ENCODE measurements around the gene EMC9. TPM values are rescaled to one million over a fixed set of nuclear protein-coding genes. Genes with fewer than 3 reads are reported as not detected.

EMC9 gene
- total and polyA plus RNA-seq, 2 of the 8 experiments (the other 6 are each of a cell fraction or from before 2014, with no cell fraction given): 38.4 to 47.2 TPM

- TF ChIP-seq RNF2 (IDR thresholded peaks at IDR 0.05; ENCODE audit: borderline replicate concordance, low read depth, low read length, missing control alignments, poor library complexity, severe bottlenecking) (no peak), KDM4A (IDR thresholded peaks at IDR 0.05; ENCODE audit: low read depth, low read length, severe bottlenecking) (no peak), YY1 (IDR thresholded peaks at IDR 0.05; ENCODE audit: low read depth, low read length) (no peak), RFX5 (IDR thresholded peaks at IDR 0.05; ENCODE audit: borderline replicate concordance, low read depth, low read length) (no peak), ATF2 (IDR thresholded peaks at IDR 0.05; ENCODE audit: low read length) (no peak), SP1 (IDR thresholded peaks at IDR 0.05; ENCODE audit: low read depth, low read length) (no peak), POLR2A (IDR thresholded peaks at IDR 0.05; ENCODE audit: control extremely low read depth in 1 of 2, low read depth in 2 of 2, low read length in 2 of 2) (no peak)
These were observed 26.2 kb upstream of the EMC9 start (continued) for GRCh38 chr14:24167469-24168114.

Measured in H1 (cell line).